Measurements from ENCODE around the gene SERP1.
A peak's percentile ranks its signal among the peaks of the same experiment; 100 is the strongest.

Gene SERP1

DNA sequence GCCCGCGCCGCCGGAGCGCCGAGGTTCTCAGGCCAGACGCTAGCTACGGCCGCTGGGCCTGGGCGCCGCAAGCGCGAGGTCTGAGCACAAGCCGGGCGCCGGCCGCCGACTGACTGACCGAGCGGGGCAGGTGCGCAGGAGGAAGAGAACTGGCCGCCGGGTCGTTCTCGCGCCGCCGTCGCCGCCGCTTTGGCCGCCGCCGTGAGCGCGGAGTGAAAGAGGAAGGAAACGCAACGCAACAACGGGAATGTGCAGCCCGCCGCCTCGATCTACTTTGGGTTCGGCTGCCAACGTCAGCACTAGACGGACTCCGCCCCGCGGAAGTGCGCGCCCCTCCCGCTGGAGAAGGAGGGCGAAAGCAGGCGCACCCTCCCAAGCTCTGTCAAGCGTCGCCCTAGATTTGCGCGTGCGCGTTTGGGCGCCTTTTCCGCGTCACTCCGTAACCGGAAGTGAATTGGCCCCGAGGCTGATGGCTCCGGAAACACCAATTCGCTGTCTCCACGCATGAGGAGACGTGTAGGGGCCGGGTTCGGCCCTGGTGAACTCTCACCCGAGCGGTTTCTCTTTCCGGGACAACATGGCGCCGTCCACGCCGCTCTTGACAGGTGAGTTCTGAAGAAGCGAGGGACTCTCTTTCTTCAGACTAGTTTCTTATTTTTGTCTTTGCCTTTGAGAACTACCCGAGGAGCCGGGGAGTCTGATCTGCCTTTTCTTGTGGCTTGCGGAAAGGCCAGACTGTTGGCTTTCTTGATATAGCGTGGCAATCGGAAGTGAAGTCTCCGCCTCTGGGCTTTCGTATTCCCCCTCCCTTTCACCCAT is at the start of gene SERP1, which contains the start of gene EIF2A:
Gene SERP1, minus strand, starts transcription at position 271 of the 819 bp plus-strand sequence. CDS start 361 bp downstream, outside the sequence.
Gene EIF2A, plus strand, starts transcription at position 562 of the 819 bp plus-strand sequence. Its CDS starts 16 bp downstream, at position 578.
- DNase-seq (ENCODE audit: extremely low read depth in 1 of 2, low read depth in 1 of 2), result peak; percentile 96 to 98

DNA sequence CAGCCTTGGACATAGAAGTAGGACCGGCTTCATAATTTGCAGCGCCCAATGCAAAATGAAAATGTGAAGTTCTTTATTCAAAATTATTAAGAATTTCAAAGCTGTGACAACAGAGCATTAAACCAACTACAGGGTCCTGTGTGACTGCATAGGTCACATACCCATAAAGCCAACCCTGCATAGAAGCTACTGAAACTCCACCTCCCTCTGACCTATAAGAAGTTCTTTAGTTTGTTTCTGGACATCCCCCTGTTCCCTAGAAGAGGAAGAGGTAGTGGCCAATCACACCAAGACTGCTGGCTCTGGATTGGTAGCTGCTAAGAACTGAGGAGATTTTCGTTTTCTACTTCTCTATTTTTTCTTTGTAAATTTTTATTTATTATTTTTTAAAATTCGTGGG is 47.9 kb upstream of the SERP1 start:
- DNase-seq (ENCODE audit: extremely low read depth in 1 of 2, low read depth in 1 of 2), result no peak

DNA sequence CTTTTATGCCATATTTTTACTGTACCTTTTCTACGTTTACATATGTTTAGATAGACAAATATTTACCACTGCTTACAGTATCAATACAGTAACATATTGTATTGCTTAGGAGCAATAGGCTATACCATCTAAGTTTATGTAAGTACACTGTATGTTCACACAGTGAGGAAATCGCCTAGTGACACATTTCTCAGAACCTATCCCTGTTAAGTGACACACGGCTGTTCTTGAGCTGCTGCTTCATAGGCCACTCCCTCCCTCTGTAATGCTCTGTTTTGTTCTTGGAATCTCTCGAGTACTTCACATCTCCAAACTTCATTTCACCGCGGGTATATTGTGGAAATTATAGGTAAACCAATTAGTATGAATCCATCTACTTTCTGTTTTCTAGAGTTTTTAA is 43.5 kb upstream of the SERP1 start:
- DNase-seq (ENCODE audit: extremely low read depth in 1 of 2, low read depth in 1 of 2), result no peak

DNA sequence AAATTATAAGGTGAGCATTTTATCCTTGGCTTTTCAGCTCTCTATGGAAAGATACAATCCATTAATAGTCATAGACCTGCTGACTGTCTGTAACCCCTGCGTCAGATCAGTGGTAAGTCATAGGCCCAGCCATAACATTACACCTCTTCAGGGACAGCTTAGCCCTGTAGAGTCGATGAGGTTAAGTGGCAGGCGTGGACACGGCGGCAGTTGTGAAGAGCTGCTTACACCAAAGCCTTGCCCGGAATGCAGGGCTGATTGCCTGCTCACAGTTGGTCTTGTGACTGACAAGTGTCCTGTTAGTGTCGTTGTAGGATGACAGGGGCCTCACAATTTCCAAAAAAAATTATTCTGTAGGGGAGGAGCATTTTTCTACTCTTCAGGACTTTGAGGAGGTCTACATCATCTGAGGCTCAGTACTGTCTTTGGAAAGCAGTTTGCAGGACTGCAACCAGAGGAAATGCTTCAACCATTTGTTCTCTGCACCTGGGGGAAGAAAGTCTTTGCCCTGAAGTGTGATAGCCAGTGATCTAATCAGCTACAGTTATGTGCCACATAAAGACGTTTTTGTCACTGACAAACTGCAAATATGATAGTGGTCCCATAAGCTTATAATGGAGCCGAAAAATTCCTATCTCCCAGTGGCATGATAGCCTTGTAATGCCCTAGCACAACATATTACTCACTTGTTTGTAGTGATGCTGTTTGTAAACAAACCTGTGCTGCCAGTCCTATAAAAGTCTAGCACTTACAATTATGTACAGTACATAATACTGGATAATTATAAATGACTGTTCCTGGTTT is 41.9 kb upstream of the SERP1 start:
- DNase-seq (ENCODE audit: extremely low read depth in 1 of 2, low read depth in 1 of 2), result no peak

DNA sequence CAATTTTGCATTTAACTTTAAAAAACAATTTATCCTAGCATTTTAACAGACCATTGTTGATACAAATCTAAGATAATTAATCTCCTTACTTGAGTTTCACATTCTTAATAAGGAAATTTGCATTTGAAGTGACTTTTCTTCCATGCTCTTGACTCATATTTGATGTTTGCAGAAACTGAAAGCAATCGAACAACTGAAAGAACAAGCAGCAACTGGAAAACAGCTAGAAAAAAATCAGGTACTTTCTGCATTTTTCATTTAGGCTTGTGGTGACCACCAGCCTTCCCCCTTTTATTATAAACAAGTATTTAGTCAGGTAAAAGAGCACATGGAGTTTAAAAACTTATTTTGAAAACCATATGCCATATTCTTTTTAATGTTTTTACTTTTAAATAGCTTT is 36.7 kb upstream of the SERP1 start:
- DNase-seq (ENCODE audit: extremely low read depth in 1 of 2, low read depth in 1 of 2), result no peak

DNA sequence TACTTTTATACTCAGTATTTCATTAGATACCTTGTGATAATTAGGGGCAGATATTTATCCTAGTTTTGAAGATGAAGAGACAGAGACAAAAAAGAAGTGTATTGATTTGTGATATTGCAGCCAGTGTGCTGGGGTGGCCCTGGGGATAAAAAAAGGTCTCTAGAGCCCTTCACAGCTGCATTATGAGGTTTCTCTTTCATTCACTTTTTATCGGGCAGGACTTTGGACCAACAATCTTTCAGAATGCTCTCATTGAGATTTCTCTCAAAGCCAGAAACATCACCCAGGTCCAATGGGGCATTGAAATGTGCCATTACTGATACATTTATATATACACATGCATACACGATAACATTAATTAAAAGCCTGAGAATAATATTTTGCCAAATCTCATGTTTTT is 36.3 kb upstream of the SERP1 start:
- no peak for DNase-seq (ENCODE audit: extremely low read depth in 1 of 2, low read depth in 1 of 2)

DNA sequence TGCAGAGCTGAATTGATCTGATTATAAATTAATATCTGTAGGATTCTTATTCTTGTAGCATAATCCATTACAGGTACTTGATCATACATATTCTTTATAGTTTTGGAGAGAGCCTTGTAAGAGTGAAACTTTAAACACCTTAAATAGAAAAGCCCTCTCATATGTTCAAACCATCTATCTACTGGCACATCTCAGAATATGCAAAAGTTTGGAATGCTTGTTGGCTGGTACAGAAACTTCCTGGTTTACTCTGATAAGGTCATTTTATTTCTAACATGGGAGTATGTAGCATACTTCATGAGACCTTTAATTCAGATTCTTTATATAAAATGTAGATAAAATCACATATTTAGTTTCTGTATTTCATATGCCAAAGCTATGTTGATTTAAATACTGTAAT is 34.9 kb upstream of the SERP1 start:
- no peak for DNase-seq (ENCODE audit: extremely low read depth in 1 of 2, low read depth in 1 of 2)

DNA sequence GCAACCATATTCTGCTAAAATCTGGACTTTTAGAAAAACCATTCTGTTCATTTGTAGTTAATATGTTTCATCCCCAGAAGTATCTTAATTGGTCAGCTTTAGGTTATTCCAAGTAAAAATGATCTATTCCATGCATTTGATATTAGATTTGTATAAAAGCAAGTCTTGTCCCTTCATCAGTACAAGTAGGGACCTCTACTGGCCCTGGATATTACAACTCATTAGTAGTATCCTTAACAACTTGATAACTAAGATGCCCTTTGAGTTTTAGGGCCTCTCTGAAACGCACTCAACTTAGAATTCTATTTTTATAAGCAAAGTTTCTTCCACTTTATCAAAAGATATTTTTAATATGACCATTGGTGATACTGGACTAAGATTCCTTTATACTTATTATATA is 31.6 kb upstream of the SERP1 start:
- no peak for DNase-seq (ENCODE audit: extremely low read depth in 1 of 2, low read depth in 1 of 2)

DNA sequence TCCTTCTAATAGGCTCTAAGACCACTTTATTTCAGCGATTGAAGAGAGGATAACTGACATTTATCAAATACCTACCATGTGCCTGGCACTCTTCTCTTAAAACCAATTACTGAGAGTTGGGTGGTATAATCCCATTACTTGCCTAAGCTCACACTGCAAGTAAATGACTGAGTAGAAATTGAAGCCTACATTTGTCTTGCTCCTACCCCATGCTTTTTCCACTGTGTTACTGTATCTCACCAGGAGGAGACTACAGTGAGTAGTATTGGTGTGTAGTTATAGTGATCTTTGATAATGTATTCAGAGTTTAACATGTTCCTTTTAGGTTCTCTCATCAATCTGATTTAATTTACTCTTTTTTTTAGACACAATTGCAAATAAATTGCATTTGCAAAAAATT is 21.0 kb upstream of the SERP1 start:
- no peak for DNase-seq (ENCODE audit: extremely low read depth in 1 of 2, low read depth in 1 of 2)

DNA sequence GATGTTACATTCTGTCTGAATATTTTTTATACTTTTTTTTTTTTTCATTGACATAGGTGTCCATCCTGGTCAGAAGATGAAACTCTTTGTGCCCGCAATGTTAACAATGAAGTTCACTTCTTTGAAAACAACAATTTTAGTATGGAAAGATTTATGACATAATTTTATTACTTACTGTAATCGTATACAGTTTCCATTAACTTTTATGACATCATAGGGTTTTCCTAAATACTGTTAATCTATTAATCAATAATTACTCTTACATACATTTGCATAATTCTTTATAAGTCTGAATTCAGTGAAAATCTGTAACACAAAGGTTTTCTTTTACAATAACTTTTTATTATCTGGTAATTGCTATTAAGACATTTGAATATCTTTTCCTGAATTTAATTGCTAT is 17.9 kb upstream of the SERP1 start:
- DNase-seq (ENCODE audit: extremely low read depth in 1 of 2, low read depth in 1 of 2), result no peak

DNA sequence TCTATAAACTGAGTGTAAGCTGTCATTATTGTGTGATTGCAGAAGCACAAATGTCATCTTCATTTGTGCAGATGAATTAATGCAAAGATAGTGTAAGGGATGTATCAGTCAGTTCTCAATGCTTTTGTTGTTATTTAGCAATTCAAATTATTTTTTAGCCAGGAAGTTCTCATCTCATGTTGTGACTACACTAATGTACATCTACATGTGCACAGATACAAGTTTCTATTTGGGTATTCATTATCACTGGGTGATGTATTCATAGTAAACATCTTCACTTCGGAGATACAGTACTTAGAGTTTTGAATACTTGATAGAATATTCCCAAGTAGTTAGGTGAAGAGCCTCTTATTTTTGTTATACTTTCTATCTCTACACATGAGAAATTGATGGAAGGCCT is 11.4 kb upstream of the SERP1 start:
- no peak for DNase-seq (ENCODE audit: extremely low read depth in 1 of 2, low read depth in 1 of 2)

DNA sequence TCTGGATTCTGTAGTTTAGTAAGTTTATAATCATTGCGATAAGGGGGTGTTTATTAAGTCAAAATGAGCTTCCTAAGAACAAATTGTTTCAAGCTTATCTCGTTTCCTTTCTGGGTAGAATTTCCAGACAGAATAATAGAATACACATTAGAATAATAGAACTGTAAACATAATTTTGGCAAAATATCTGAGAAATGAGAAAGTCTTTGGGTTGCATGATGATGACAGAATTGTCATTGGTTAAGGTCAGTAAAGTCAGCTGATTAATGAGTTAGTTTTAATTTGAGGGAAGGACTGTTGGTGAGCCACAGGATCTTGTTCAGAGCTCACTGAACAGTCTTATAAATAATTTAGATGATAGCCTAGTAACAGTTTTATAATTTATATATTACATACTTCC is 10.5 kb upstream of the SERP1 start:
- DNase-seq (ENCODE audit: extremely low read depth in 1 of 2, low read depth in 1 of 2), result no peak

DNA sequence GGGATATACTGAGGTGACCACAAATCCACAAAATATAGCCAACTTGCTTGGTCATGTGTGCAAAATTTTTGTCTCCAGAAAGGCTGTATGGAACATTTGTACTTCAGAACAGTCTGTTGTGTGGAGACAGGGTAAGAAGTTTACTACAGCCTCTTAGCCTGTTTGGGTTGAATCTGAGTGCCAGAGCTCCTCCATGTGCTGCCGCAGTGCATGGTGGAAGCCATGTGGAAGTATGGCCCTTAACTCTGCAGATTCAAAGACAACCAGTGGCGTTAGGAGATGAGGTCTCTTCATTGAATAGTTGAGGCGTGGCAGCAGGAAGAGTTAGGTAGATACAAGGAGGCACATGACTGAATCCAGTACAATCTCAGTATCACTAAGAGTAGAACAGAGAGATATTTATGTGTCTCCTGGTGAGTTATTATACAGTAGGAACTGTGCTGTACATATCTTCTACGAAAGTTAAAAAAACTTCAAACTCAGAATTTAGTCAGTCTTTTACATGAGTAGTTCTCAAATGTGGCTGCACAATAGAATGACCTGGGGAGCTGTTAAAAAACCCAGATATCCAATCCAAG is 9.7 kb upstream of the SERP1 start:
- no peak for DNase-seq (ENCODE audit: extremely low read depth in 1 of 2, low read depth in 1 of 2)

DNA sequence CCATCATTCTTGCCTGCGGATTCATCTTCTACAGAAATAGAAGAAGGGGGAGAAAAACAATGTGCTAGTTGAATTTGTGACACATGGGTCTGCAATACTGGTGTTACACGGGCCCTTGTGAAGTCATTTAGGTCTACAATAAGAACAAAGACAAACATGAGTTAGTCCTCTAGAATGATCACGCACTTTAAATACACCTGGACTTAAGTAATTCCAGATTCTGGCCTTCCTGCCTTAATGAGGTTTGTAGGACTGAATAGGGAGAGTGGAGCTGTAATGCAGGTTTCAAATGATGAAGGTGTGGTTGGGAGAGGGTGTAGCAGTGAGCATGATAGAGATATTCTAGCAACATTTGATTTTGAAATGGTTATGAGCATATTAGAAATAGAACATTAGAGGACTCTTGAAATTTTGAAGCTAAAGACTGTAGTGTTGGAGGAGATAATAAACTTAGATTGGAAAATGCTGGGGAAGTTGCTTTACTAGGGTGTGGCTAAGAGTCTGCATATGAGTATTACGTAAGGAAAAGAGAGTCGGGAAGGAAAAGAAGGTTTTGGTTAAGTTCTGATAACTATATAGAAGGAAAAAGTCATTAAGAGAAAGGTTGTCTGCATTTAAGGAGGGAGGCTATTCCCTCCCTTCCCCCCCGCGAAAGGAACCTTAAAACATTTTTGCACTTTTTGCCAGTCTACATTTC is 897 bp upstream of the SERP1 start:
- no peak for DNase-seq (ENCODE audit: extremely low read depth in 1 of 2, low read depth in 1 of 2)

DNA sequence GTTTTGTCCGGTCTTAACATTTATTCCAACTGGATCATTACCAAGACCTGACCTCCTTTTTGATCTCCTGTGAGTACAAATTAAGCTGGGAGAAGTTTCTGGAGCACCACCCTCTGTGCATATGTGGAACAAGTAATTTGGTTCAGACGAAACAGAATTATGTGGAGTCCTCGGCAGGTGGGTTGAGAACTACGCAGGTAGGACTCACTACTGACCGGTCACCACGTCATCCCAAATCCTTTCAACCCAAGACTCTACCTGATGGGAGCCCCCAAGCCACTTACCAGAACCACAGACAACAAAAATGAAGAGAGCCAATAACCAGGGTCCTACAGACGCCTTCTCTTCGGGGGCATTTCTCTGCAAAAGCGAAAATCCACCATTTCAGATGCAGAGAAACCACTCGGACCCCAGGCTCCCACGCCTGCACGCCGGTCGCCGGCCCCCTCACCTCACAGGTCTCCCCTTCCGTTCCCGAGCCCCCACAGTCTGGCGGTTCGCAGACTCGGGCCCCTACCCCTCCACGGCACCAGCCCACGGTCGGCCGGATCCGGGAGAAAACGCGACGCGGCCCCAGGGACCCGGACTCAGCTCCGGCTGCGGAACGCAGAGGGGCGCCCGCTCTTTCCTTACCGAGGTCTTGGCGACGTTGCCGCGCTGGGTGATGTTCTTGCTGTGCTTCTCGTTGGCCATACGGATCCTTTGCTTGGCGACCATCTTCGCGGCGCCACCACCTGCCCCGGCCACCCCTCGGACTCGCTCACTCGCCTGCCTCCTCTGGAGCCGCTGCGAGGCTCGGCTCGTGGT is 674 bp downstream of the SERP1 start:
- peak; percentile 6 to 28 for DNase-seq (ENCODE audit: extremely low read depth in 1 of 2, low read depth in 1 of 2)

DNA sequence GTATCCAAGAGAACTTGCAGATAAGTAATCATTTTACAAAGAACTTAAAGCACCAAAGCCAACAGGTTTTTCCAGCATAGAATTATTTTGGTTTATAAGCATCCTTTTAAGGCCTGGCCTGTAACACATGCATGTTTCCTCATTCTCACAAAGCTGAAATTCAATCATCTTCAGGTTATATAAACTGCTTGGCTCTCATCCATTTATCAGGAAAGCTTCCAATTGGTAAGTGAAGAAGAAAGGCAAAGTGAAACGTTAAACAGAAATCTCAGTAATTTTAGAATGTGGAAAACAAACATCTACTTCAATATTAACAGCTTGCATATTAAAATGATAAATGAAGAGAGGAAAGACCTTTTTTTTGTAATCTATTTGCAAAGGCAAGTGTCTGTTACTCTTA is 1.6 kb downstream of the SERP1 start:
- DNase-seq (ENCODE audit: extremely low read depth in 1 of 2, low read depth in 1 of 2), result no peak

DNA sequence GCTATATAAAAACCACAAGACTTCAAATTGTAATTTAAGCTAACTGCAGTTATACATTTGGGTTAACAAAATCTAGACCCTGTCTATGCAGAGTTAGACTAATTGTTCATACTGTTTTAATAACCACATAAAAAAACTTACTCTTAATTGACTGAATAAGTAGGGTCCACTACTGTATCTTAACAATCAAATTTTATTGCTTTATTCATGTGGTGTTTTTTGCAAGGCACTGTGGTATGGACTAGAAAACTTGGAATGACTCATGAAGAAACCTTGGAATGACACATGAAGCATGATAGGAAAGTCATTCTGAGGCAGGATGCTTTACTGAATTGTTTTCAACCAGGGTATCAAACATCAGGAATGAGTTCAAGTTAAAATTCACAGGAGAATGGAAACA is 2.3 kb downstream of the SERP1 start:
- no peak for DNase-seq (ENCODE audit: extremely low read depth in 1 of 2, low read depth in 1 of 2)

DNA sequence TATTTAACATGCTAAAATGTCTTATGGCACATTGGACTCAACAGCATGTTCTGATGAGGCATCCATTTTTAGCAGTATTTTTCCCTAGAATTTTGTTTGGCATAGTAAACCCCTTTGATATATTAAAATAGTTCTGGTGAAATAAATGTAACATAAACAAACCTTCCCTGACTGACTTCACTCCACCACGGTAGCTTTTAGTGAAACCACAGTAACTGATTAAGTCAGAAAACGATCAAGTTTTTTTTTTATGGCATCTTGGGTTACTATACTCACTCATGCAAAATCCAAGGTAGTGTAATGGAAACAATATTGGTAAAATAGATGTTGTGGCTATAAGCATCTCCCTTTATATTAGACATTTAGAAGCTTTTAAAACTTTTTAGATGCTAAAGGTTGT is 2.8 kb downstream of the SERP1 start:
- no peak for DNase-seq (ENCODE audit: extremely low read depth in 1 of 2, low read depth in 1 of 2)

DNA sequence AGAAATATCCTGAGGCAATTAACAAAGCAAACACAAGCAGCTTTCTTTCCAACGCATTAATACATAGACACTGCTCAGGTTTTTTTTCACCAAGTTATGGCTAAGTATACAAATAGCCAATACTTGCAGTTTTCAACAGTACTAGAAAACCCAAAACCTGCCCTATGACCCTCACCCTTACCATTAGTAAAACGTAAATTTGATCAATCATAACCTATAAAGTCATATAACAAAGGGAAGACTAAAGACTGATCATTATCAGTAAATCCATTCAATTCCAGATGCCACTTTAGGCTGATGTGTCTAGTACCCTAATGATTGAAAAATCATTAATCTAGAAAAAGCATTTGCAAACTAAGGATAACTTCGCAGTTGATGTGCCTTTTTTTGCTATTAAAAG is 3.2 kb downstream of the SERP1 start:
- DNase-seq (ENCODE audit: extremely low read depth in 1 of 2, low read depth in 1 of 2), result no peak

DNA sequence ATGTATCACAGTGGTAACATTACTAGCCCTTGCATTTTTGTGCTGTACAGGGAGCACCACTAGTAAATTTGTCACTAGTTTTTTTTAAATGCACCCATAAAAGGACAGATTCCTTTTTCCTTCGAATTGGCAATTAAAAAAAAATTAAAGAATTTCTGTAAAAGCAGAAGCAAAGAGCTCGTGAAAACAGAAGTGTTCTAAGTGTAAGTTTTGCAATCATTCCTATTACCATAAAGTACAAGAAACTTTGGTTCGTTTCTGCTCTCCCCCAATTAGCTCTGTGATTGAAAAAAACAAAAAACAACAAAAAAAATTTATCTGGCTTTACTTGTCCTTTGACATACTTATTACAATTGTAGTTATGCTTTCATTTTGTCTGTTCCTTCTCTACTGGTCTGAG is 5.3 kb downstream of the SERP1 start:
- no peak for DNase-seq (ENCODE audit: extremely low read depth in 1 of 2, low read depth in 1 of 2)
